Measurements from ENCODE around the gene TAF1A. TPM values are rescaled to one million over a fixed set of nuclear protein-coding genes. Genes with fewer than 3 reads are reported as not detected.

The TAF1A gene
- total RNA-seq, 4 donors from 2014 or later, result 2.3 to 7.7 (median 5.2) TPM

- H3K27me3 ChIP-seq, result no peaks in the 10 kb centered on the region
- no peak for DNase-seq
- intact Hi-C loops (cut with DNase I), result no loop called here
- 92 to 93% methylated on average over 2 of the region's 2 CpGs for WGBS, 2 donors
- no peaks in the 10 kb centered on the region for H3K9me3 ChIP-seq
- TF ChIP-seq POLR2A (IDR thresholded peaks at IDR 0.05) (no peak), CTCF (IDR thresholded peaks at IDR 0.05) (no peak)
- peaks cover 4 to 31% (median 18%) of the 10 kb centered on the region in 3 donors for H3K4me1 ChIP-seq
- no peak overlapping the region for H3K4me3 ChIP-seq
- no peak overlapping the region for H3K27ac ChIP-seq
- peaks cover 0 to 58% (median 12%) of the 10 kb centered on the region in 3 donors for H3K36me3 ChIP-seq
These were observed 2.9 kb downstream of the TAF1A start for GRCh38 chr1:222586842-222587241.

GRCh38 chr1:222583079-222583478, 6.7 kb downstream of the TAF1A start:
- 79 to 81% methylated on average over 5 of the region's 5 CpGs for WGBS, 2 donors

GRCh38 chr1:222582099-222582774, 7.5 kb downstream of the TAF1A start:
- Histone ChIP-seq H3K4me1 (peaks cover 0 to 5% (median 4%) of the 10 kb centered on the region in 3 donors), H3K27me3 (no peaks in the 10 kb centered on the region), H3K9me3 (no peaks in the 10 kb centered on the region), H3K36me3 (peaks cover 0 to 70% (median 12%) of the 10 kb centered on the region in 3 donors), H3K27ac (no peak overlapping the region), H3K4me3 (no peak overlapping the region)
- intact Hi-C loops (cut with DNase I), result no loop called here
- 73 to 83% methylated on average over 4 of the region's 4 CpGs for WGBS, 2 donors
- DNase-seq, result no peak
- no peak for TF ChIP-seq POLR2A (IDR thresholded peaks at IDR 0.05)
- TF ChIP-seq CTCF (IDR thresholded peaks at IDR 0.05), result no peak

More at GRCh38 chr1:222583079-222583478, 6.7 kb downstream of the TAF1A start:
- intact Hi-C loops (cut with DNase I), result no loop called here
- no peaks in the 10 kb centered on the region for H3K27me3 ChIP-seq
- H3K4me3 ChIP-seq, result no peak overlapping the region
- H3K27ac ChIP-seq, result no peak overlapping the region
- peaks cover 0 to 9% (median 4%) of the 10 kb centered on the region in 3 donors for H3K4me1 ChIP-seq
- peaks cover 0 to 72% (median 12%) of the 10 kb centered on the region in 3 donors for H3K36me3 ChIP-seq
- no peak for TF ChIP-seq POLR2A (IDR thresholded peaks at IDR 0.05)
- no peak for TF ChIP-seq CTCF (IDR thresholded peaks at IDR 0.05)
- H3K9me3 ChIP-seq, result no peaks in the 10 kb centered on the region
- no peak for DNase-seq

GRCh38 chr1:222579316-222579715, 10.4 kb downstream of the TAF1A start:
- DNase-seq, result no peak
- intact Hi-C loops (cut with DNase I), result no loop called here
- no peaks in the 10 kb centered on the region for H3K9me3 ChIP-seq
- no peak for TF ChIP-seq CTCF (IDR thresholded peaks at IDR 0.05)
- TF ChIP-seq POLR2A (IDR thresholded peaks at IDR 0.05), result no peak
- peaks cover 0 to 67% (median 6%) of the 10 kb centered on the region in 3 donors for H3K36me3 ChIP-seq
- H3K27me3 ChIP-seq, result no peaks in the 10 kb centered on the region
- no peak overlapping the region for H3K27ac ChIP-seq
- H3K4me1 ChIP-seq, result peaks cover 0 to 5% (median 4%) of the 10 kb centered on the region in 3 donors
- H3K4me3 ChIP-seq, result no peak overlapping the region
- WGBS, 2 donors, result 96 to 98% methylated on average over 3 of the region's 3 CpGs

- H3K27ac ChIP-seq, result no peak overlapping the region
- H3K27me3 ChIP-seq, result no peaks in the 10 kb centered on the region
- no peaks in the 10 kb centered on the region for H3K4me1 ChIP-seq
- 91 to 100% methylated on average over 1 of the region's 1 CpG for WGBS, 2 donors
- DNase-seq, result no peak
- no peak overlapping the region for H3K4me3 ChIP-seq
- peaks cover 0 to 8% (median 0%) of the 10 kb centered on the region in 3 donors for H3K9me3 ChIP-seq
- intact Hi-C loops (cut with DNase I), result no loop called here
- TF ChIP-seq POLR2A (IDR thresholded peaks at IDR 0.05), result no peak
- no peak for TF ChIP-seq CTCF (IDR thresholded peaks at IDR 0.05)
- peaks cover 0 to 75% (median 12%) of the 10 kb centered on the region in 3 donors for H3K36me3 ChIP-seq
These were observed 18.9 kb downstream of the TAF1A start for GRCh38 chr1:222570837-222571236.
